ENCODE results near the gene RABIF. TPM values are rescaled to one million over a fixed set of nuclear protein-coding genes. Genes with fewer than 3 reads are reported as not detected.

RABIF gene
- total RNA-seq, 1 experiment from 2014 or later = 15.3 TPM

- DNase-seq (ENCODE audit: low read depth, low spot score) (no peak), ATAC-seq (no peak)
- TF ChIP-seq TCF7L2 (IDR thresholded peaks at IDR 0.05; ENCODE audit: low read depth, low read length) (no peak), SIN3A (IDR thresholded peaks at IDR 0.05; ENCODE audit: borderline replicate concordance, insufficient read depth, low read depth, low read length) (no peak), POLR2AphosphoS5 (IDR thresholded peaks at IDR 0.05; ENCODE audit: low read depth, low read length) (no peak)
- TF ChIP-seq, protein P1, sequence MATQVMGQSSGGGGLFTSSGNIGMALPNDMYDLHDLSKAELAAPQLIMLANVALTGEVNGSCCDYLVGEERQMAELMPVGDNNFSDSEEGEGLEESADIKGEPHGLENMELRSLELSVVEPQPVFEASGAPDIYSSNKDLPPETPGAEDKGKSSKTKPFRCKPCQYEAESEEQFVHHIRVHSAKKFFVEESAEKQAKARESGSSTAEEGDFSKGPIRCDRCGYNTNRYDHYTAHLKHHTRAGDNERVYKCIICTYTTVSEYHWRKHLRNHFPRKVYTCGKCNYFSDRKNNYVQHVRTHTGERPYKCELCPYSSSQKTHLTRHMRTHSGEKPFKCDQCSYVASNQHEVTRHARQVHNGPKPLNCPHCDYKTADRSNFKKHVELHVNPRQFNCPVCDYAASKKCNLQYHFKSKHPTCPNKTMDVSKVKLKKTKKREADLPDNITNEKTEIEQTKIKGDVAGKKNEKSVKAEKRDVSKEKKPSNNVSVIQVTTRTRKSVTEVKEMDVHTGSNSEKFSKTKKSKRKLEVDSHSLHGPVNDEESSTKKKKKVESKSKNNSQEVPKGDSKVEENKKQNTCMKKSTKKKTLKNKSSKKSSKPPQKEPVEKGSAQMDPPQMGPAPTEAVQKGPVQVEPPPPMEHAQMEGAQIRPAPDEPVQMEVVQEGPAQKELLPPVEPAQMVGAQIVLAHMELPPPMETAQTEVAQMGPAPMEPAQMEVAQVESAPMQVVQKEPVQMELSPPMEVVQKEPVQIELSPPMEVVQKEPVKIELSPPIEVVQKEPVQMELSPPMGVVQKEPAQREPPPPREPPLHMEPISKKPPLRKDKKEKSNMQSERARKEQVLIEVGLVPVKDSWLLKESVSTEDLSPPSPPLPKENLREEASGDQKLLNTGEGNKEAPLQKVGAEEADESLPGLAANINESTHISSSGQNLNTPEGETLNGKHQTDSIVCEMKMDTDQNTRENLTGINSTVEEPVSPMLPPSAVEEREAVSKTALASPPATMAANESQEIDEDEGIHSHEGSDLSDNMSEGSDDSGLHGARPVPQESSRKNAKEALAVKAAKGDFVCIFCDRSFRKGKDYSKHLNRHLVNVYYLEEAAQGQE (IDR thresholded peaks at IDR 0.05; ENCODE audit: insufficient read depth in 1 of 2, low read depth in 2 of 2, low read length in 1 of 2) = no peak
- TF ChIP-seq, protein P2, sequence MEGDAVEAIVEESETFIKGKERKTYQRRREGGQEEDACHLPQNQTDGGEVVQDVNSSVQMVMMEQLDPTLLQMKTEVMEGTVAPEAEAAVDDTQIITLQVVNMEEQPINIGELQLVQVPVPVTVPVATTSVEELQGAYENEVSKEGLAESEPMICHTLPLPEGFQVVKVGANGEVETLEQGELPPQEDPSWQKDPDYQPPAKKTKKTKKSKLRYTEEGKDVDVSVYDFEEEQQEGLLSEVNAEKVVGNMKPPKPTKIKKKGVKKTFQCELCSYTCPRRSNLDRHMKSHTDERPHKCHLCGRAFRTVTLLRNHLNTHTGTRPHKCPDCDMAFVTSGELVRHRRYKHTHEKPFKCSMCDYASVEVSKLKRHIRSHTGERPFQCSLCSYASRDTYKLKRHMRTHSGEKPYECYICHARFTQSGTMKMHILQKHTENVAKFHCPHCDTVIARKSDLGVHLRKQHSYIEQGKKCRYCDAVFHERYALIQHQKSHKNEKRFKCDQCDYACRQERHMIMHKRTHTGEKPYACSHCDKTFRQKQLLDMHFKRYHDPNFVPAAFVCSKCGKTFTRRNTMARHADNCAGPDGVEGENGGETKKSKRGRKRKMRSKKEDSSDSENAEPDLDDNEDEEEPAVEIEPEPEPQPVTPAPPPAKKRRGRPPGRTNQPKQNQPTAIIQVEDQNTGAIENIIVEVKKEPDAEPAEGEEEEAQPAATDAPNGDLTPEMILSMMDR (IDR thresholded peaks at IDR 0.05) = no peak
- no TSS peak for BruUV-seq (replicated peaks)
- Histone ChIP-seq H3K27me3 (ENCODE audit: control insufficient read depth, insufficient read depth, low read length) (no peaks in the 10 kb centered on the region), H3K9me3 (ENCODE audit: control insufficient read depth, insufficient read depth, low read depth, low read length) (no peaks in the 10 kb centered on the region), H3K36me3 (ENCODE audit: control insufficient read depth, insufficient read depth, low read length) (peaks cover 23% of the 10 kb centered on the region), H3K4me3 (ENCODE audit: low read depth in 2 of 2, low read length in 2 of 2) (no peak overlapping the region), H3K27ac (ENCODE audit: low read length) (no peak overlapping the region), H3K4me1 (ENCODE audit: control insufficient read depth, insufficient read depth, low read length) (peaks cover 6% of the 10 kb centered on the region; the same call in 1 of the 2 replicates)
- ChIA-PET POLR2A (no interaction called here), CTCF (interaction anchor here (0.6 kb wide), 1 partner anchor 117 kb away, joined by 3 read pairs; no protein-coding TSS in a partner anchor)
- in situ Hi-C loops (cut with HindIII; ENCODE audit: low pct_unique_long_range_greater_than_20kb, low sequenced_read_pairs) (no loop called here), intact Hi-C loops (cut with micrococcal nuclease; ENCODE audit: unreplicated experiment) (no loop called here)
Observed at GRCh38 chr1:202923533-202923932, 34.6 kb upstream of the RABIF start.

DNA sequence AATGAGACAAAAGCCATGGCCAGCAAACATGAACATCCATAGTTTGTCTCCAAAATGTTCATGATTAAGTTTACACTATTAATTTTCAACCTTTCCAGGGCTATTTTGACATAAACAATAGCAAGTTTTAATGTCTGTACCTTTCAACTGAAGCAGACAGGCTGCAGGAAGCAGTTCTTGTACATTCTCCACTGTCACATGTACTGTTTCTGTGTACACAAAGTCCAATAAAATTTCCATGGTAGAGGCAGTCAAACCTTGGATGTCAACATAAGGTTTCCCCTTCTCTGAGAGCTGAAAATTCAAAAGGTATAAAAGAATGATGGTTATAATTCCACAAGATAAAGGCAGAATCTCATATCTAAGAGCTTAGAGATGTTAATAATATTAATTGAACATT lies 30.7 kb upstream of the RABIF start:
- Histone ChIP-seq H3K36me3 (ENCODE audit: control insufficient read depth, insufficient read depth, low read length) (peaks cover 30% of the 10 kb centered on the region), H3K4me3 (ENCODE audit: low read depth in 2 of 2, low read length in 2 of 2) (no peak overlapping the region), H3K27ac (ENCODE audit: low read length) (no peak overlapping the region), H3K27me3 (ENCODE audit: control insufficient read depth, insufficient read depth, low read length) (no peaks in the 10 kb centered on the region), H3K9me3 (ENCODE audit: control insufficient read depth, insufficient read depth, low read depth, low read length) (no peaks in the 10 kb centered on the region), H3K4me1 (ENCODE audit: control insufficient read depth, insufficient read depth, low read length) (no peaks in the 10 kb centered on the region)
- ChIA-PET CTCF (interaction anchor here (0.7 kb wide), 1 partner anchor 173 kb away, joined by 3 read pairs; no protein-coding TSS in a partner anchor), POLR2A (no interaction called here)
- intact Hi-C loops (cut with micrococcal nuclease; ENCODE audit: unreplicated experiment) (no loop called here), in situ Hi-C loops (cut with HindIII; ENCODE audit: low pct_unique_long_range_greater_than_20kb, low sequenced_read_pairs) (no loop called here)
- no peak for TF ChIP-seq POLR2AphosphoS5 (IDR thresholded peaks at IDR 0.05; ENCODE audit: low read depth, low read length)
- no peak for TF ChIP-seq SIN3A (IDR thresholded peaks at IDR 0.05; ENCODE audit: borderline replicate concordance, insufficient read depth, low read depth, low read length)
- no peak for TF ChIP-seq TCF7L2 (IDR thresholded peaks at IDR 0.05; ENCODE audit: low read depth, low read length)
- TF ChIP-seq, protein P1 (IDR thresholded peaks at IDR 0.05; ENCODE audit: insufficient read depth in 1 of 2, low read depth in 2 of 2, low read length in 1 of 2) = no peak
- TF ChIP-seq, protein P2 (IDR thresholded peaks at IDR 0.05) = no peak
- DNase-seq (ENCODE audit: low read depth, low spot score) = no peak
- ATAC-seq = no peak
- no TSS peak for BruUV-seq (replicated peaks)
